Spleen (tissue), 7 donors: ENCODE results near the gene OPRL1.

ENCODE experiments used
- CTCF ChIP-seq, 11 experiments: fragments of 200-600 bp in 7 of 11; fragments of 450-650 bp in 4 of 11; sonication (generic) in 4 of 11; IDR thresholded peaks in 8 of 11; conservative IDR thresholded peaks in 3 of 11; 1 replicate in 7 of 11; 2 replicates in 4 of 11; pipeline versions ENCODE4 v1.4.0 to v1.8.0; 2016 to 2021; ENCODE audit warnings: antibody characterized with exemption in 11 of 11, inconsistent platforms in 4 of 11, mild to moderate bottlenecking in 1 of 11
- POLR2A ChIP-seq, 3 donors: fragments of 450-650 bp; IDR thresholded peaks; one replicate each; pipeline ENCODE4 v1.5.1; 2017; ENCODE audit warnings: antibody characterized with exemption in 3 of 3, mild to moderate bottlenecking in 1 of 3
- POLR2AphosphoS5 ChIP-seq, 3 donors: sonication (generic); formaldehyde crosslinking; IDR thresholded peaks; one replicate each; pipeline ENCODE4 v1.5.1; 2017; ENCODE audit warnings: antibody characterized with exemption in 3 of 3
- donor health status: DM: no; HTN: no; CAD: no; lungs with moderate emphysema.
- donor health status: DM: no; HTN: no; CAD: no.
- donor health status: DM: no; HTN: no; CAD: no.

GRCh38 chr20:64072498-64073063 lies 7.3 kb upstream of the OPRL1 start:
- TF ChIP-seq CTCF (IDR thresholded peaks at IDR 0.05 in 8 of 11, conservative IDR thresholded peaks at IDR 0.05 in 3 of 11) (no peak), POLR2A (IDR thresholded peaks at IDR 0.05) (no peak), POLR2AphosphoS5 (IDR thresholded peaks at IDR 0.05) (peak; percentile 22 to 75 (median 43))
